IPS-18c (cell line): ENCODE results near the gene ELMO3.

Experiments used
- H3K4me3 ChIP-seq: 2 replicates; pipeline ENCODE4 v1.7.0; 2013; ENCODE audit warnings: low read depth, mild to moderate bottlenecking, low read length, moderate library complexity; ENCODE audit not compliant: insufficient read depth
- H3K9me3 ChIP-seq: one replicate; pipeline ENCODE4 v1.6.1; 2013; ENCODE audit warnings: mild to moderate bottlenecking, low read length, moderate library complexity; ENCODE audit not compliant: control insufficient read depth, insufficient read depth

The ELMO3 gene

GRCh38 chr16:67199011-67199807, at the start of gene ELMO3:
Gene ELMO3 (plus strand): TSS chr16:67199131. CDS start chr16:67199327, 196 bp downstream.
- H3K4me3 ChIP-seq: peak within 1 kb of the TSS; percentile 72

GRCh38 chr16:67149276-67150046, 49.5 kb upstream of the ELMO3 start:
- Histone ChIP-seq H3K4me3 (peak overlapping the region; percentile 68), H3K9me3 (peaks cover 2% of the 10 kb centered on the region)

More at GRCh38 chr16:67199011-67199807, at the start of gene ELMO3:
- H3K9me3 ChIP-seq: peaks cover 2% of the 10 kb centered on the region

- Histone ChIP-seq H3K4me3 (peak overlapping the region; percentile 68), H3K9me3 (peaks cover 2% of the 10 kb centered on the region)
Measured at GRCh38 chr16:67150047-67150832, 48.7 kb upstream of the ELMO3 start.

- Histone ChIP-seq H3K4me3 (peak within 1 kb of the TSS; percentile 68), H3K9me3 (peaks cover 2% of the 10 kb centered on the region)
Measured at GRCh38 chr16:67150833-67151396, 48.0 kb upstream of the ELMO3 start, which contains the start of gene B3GNT9. Gene B3GNT9 (minus strand): TSS chr16:67150998. CDS start chr16:67150485, 513 bp downstream.

- Histone ChIP-seq H3K4me3 (peak overlapping the region; percentile 68), H3K9me3 (peaks cover 2% of the 10 kb centered on the region)
Measured at GRCh38 chr16:67151431-67152097, 47.4 kb upstream of the ELMO3 start.

- H3K4me3 ChIP-seq: peak overlapping the region; percentile 44
- H3K9me3 ChIP-seq: no peaks in the 10 kb centered on the region
Measured at GRCh38 chr16:67154578-67155294, 44.2 kb upstream of the ELMO3 start.

GRCh38 chr16:67155295-67156142, 43.4 kb upstream of the ELMO3 start:
- peak overlapping the region; percentile 44 for H3K4me3 ChIP-seq
- no peaks in the 10 kb centered on the region for H3K9me3 ChIP-seq

- H3K4me3 ChIP-seq: no peak overlapping the region
- H3K9me3 ChIP-seq: no peaks in the 10 kb centered on the region
Measured at GRCh38 chr16:67156143-67156844, 42.6 kb upstream of the ELMO3 start.

- H3K9me3 ChIP-seq: no peaks in the 10 kb centered on the region
- no peak overlapping the region for H3K4me3 ChIP-seq
Measured at GRCh38 chr16:67157106-67157748, 41.7 kb upstream of the ELMO3 start.

- Histone ChIP-seq H3K4me3 (no peak overlapping the region), H3K9me3 (no peaks in the 10 kb centered on the region)
Measured at GRCh38 chr16:67157892-67158635, 40.9 kb upstream of the ELMO3 start.

GRCh38 chr16:67158637-67159600, 40.0 kb upstream of the ELMO3 start:
- Histone ChIP-seq H3K9me3 (peaks cover 3% of the 10 kb centered on the region), H3K4me3 (peak overlapping the region; percentile 74)

- Histone ChIP-seq H3K9me3 (peaks cover 6% of the 10 kb centered on the region), H3K4me3 (no peak overlapping the region)
Measured at GRCh38 chr16:67161595-67162058, 37.3 kb upstream of the ELMO3 start.
